ENCODE measurements around the gene DARS1. TPM values are rescaled to one million over a fixed set of nuclear protein-coding genes. Genes with fewer than 3 reads are reported as not detected.
A peak's percentile ranks its signal among the peaks of the same experiment; 100 is the strongest.
"Not testable (repeated sequence)": the region's sequence is repeated elsewhere in the genome, so short reads cannot be mapped to it uniquely, and the experiment has no call there.

Gene DARS1
- total RNA-seq, 2 donors from 2014 or later, result 138 to 180 TPM

DNA sequence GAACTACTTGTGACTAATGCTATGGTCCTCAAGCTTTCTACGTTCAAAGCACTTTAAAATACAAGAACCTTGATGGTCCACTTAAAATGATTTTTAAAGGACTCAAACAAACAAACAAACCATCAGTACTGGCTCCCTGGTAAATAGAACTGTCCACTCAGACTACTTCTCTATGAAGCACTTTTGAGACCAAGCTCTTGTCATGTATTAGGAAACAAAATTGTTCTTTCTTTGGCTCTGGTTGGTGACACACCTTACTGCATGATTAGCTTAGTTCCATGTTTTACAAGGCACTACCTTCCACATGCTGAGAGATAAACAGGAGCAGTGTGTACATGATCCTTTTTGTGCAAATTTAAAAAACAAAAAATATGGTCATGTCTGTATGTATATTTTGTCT lies 19.7 kb downstream of the DARS1 start:
- Mint-ChIP-seq H3K27ac (peak overlapping the region in 1 of 2 donors; percentile 60), H3K9me3 (peaks cover 0 to 5% of the 10 kb centered on the region in 2 donors), H3K36me3 (peaks cover 15 to 60% of the 10 kb centered on the region in 2 donors)
- ATAC-seq (no peak), DNase-seq (ENCODE audit: low spot score in 2 of 2) (no peak)

DNA sequence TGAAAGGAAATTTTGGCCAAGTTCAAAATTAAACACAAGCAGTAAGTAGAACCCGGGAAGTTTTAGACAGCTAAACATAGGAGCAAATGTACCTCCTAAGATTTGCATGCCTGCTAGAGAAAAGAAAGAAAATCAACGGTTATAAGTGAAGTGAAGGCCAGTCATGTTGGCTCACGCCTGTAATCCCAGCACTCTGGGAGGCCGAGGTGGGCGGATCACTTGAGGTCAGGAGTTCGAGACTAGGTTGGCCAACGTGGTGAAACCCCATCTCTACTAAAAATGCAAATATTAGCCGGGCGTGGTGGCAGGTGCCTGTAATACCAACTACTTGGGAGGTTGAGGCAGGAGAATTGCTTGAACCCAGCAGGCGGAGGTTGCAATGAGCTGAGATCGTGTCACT lies 21.0 kb downstream of the DARS1 start:
- not testable (repeated sequence) for DNase-seq (ENCODE audit: low spot score in 2 of 2); H3K9me3 Mint-ChIP-seq; ATAC-seq; H3K27ac Mint-ChIP-seq
- peaks cover 11 to 60% of the 10 kb centered on the region in 2 donors for H3K36me3 Mint-ChIP-seq

DNA sequence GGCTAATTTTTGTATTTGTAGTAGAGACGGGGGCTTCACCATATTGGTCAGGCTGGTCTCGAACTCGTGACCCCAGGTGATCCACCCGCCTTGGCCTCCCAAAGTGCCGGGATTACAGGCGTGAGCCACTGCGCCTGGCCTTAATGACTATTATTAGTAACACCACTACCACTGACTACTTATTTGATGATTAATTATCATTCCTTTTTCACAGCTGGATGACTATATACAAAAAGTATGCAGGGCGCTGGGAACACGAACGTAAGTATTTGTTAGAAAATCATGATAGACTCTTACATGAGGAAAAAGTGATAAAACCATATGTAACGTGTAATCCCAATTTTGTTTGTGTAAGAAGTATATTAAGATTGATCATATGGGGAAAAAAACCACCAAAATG lies 21.6 kb downstream of the DARS1 start:
- no peaks in the 10 kb centered on the region for H3K9me3 Mint-ChIP-seq
- ATAC-seq (no peak), DNase-seq (ENCODE audit: low spot score in 2 of 2) (no peak)
- no peak overlapping the region for H3K27ac Mint-ChIP-seq
- peaks cover 12 to 61% of the 10 kb centered on the region in 2 donors for H3K36me3 Mint-ChIP-seq

DNA sequence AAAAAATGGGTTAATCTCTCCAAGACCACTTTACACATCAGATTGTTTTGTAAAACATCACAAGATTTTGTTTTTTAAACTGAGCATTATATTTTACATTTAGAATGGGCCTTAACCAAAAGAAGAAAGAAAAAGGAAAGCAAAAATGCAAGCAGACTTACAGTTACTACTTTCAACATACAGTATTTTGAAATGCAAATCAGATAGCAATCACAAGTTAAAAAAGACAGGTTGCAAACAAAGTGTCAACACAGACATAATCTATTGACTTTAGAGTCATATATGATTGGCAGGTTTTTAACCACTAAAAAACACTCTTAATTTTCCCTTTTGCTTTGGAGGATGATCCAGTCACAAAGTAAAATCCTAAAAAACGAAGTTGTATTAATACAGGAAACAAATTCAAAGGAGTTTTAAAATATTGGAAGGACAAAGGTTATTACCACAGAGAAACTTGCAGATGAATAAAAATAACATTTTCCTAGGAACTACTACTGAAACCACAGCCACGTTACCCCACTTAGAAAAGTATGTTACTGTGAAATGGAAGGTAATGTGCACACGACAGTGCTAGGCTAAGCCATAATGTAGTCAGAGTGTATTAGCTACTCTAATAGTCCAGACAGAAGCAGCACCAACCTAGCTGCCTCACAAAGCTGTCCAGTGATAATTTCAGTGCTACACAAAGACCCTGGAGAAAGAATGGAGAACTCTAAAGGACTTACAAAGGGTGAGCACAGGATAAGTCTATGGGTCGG lies 22.9 kb downstream of the DARS1 start:
- ATAC-seq (peak; percentile 43 to 48), DNase-seq (ENCODE audit: low spot score in 2 of 2) (no peak)
- H3K36me3 Mint-ChIP-seq, result peaks cover 12 to 57% of the 10 kb centered on the region in 2 donors
- no peaks in the 10 kb centered on the region for H3K9me3 Mint-ChIP-seq
- H3K27ac Mint-ChIP-seq, result peak overlapping the region; percentile 1 to 80

DNA sequence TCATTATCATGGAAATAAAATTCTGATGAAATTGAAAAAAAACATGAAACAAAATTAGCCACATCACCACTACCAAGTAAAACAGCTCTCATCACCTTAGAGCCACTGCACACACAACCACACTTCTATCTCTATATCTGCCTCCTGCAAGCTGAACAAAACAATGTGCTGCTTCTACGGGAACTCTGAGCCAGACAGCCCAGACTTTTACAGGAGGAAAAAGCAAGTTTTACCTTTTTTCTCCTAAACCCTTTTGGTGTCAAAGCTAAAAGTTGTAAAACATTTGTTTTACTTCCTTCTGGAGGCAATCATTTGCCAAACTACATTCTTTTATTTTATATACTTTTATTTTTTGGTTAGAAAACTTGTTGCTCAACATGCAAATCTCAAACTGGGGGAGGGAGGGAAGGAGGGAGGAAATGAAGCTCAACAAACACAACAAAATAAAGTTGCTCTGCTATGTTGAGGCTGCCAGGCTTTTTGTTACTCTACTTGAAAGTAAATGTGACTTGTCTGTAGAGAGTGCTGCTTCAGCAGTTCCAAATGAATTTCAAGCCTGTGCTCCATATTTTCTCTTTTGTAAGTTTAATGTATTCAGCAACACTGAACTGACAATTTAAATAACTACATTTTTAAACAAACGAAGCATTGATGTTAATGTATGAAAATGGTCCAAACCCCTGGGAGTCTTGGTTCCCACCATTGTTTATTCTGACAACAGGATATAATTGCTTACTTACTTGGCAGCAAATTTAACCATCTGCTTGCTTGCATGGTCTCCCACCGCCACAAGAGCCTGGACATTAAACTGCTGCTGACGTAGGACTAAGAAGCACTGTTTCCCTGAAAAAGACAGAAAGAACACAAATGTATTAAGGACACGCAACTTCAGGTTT lies 24.5 kb downstream of the DARS1 start:
- peak; percentile 34 to 57 for ATAC-seq
- no peak for DNase-seq (ENCODE audit: low spot score in 2 of 2)
- H3K9me3 Mint-ChIP-seq, result no peaks in the 10 kb centered on the region
- peaks cover 18 to 51% of the 10 kb centered on the region in 2 donors for H3K36me3 Mint-ChIP-seq
- peak overlapping the region in 1 of 2 donors; percentile 80 for H3K27ac Mint-ChIP-seq

DNA sequence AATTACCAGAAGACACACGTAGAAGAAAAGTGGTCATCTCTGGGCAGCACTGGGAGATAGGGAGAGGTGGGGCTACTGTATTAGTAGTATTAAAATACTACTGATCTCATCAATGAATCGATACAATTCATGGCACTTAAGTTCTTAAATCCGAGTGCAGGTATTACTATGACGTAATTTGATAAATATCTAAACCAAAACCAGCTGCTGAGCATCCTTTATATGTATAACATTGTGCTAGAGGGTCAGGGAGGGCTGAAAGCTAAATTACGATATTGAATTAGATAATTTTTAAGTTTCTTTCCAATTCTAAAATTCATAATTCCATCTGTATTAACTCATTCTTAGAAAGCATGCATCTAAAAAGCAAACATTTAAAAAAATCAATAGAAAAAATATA lies 25.3 kb downstream of the DARS1 start:
- Mint-ChIP-seq H3K27ac (peak overlapping the region in 1 of 2 donors; percentile 80), H3K36me3 (peaks cover 20 to 51% of the 10 kb centered on the region in 2 donors), H3K9me3 (no peaks in the 10 kb centered on the region)
- DNase-seq (ENCODE audit: low spot score in 2 of 2) (no peak), ATAC-seq (no peak)

DNA sequence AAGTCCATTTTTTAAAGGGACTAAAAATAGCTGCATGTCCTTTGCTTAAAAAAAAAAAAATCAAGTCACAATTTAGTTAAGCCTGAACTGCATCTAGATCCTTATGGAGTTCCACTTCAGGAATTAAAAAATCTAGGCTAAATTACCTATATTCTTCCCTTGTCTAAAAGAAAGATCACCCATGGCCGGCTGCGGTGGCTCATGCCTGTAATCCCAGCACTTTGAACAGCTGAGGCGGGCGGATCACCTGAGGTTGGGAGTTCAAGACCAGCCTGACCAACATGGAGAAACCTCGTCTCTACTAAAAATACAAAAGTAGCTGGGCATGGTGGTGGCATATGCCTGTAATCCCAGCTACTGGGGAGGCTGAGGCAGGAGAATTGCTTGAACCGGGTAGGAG lies 26.5 kb downstream of the DARS1 start:
- ATAC-seq; DNase-seq (ENCODE audit: low spot score in 2 of 2); H3K9me3 Mint-ChIP-seq; H3K27ac Mint-ChIP-seq: not testable (repeated sequence)
- peaks cover 16 to 51% of the 10 kb centered on the region in 2 donors for H3K36me3 Mint-ChIP-seq

DNA sequence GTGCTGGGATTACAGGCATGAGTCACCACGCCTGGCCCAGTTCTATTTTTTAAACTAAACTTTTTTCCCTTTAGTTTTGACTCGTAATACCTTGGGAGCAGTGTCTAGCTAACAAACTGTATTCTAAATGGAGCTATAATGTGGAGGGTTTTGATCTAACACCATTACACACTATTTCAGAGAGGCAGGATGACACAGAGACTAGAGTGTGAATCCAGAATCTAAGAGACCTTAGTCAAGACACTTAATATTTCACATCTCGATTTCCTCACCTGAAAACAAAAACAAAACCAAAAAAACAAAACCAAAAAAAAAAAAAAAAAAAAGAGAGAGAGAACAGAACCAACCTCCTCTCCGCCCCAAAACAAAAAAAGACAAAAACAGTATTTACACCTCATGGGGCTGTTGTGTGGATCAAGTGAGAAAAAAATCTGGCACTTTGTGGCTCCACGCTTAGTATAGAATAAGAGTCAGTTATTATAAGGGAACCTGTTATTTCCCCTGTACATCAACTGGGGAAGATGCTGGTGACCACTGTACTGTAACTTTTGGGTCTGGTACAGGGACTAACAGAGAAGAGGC lies 31.3 kb downstream of the DARS1 start:
- Mint-ChIP-seq H3K36me3 (peaks cover 16 to 56% of the 10 kb centered on the region in 2 donors), H3K9me3 (peaks cover 0 to 5% of the 10 kb centered on the region in 2 donors), H3K27ac (no peak overlapping the region)
- DNase-seq (ENCODE audit: low spot score in 2 of 2), result no peak
- peak in 1 of 2 donors; percentile 77 for ATAC-seq

DNA sequence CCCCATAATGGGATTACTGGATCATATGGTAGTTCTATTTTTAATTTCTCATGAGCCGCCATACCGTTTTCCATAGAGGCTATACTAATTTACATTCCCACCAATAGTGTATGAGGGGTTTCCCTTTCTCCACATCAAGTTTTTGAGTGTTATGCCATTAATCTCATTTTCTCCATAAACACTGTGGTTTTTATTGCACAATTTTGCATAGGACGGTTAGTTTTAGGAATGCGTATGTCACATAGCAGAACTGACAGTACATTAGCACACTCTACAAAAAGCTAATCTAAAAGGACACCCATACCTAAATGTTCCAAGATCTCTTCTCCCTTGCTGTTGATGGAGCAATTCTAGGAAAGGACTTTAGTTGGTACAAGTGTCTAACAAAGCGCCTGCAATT lies 32.5 kb downstream of the DARS1 start:
- DNase-seq (ENCODE audit: low spot score in 2 of 2) (no peak), ATAC-seq (no peak)
- Mint-ChIP-seq H3K27ac (no peak overlapping the region), H3K9me3 (peaks cover 0 to 5% of the 10 kb centered on the region in 2 donors), H3K36me3 (peaks cover 16 to 54% of the 10 kb centered on the region in 2 donors)

DNA sequence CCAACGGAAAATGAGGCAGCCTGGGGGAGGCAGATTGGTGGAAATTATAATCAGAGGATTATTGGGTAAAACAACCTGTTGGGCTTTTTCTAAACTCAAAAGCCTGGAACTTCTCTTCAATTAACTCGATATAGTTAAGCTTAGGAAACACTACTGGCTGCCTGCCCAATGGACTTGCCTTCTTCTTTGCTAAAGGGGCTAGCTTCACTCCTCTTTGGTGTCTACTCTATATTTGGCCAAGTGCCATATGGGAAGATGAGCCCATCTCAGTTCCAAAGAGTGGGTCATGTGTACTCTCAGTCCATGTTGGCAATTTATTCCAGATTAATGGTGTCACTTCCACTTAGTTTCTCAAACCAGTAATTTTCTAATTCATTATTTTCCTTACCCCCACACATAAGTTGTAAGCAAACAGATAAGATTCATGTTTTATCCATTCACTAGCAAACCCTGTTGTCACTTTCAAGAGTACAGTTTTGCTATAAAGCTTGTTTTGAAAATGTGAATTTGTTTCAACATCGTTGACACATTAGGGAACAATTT lies 34.3 kb downstream of the DARS1 start:
- H3K36me3 Mint-ChIP-seq, result peaks cover 12 to 56% of the 10 kb centered on the region in 2 donors
- ATAC-seq, result no peak
- no peak for DNase-seq (ENCODE audit: low spot score in 2 of 2)
- H3K9me3 Mint-ChIP-seq, result peaks cover 0 to 5% of the 10 kb centered on the region in 2 donors
- H3K27ac Mint-ChIP-seq, result no peak overlapping the region

DNA sequence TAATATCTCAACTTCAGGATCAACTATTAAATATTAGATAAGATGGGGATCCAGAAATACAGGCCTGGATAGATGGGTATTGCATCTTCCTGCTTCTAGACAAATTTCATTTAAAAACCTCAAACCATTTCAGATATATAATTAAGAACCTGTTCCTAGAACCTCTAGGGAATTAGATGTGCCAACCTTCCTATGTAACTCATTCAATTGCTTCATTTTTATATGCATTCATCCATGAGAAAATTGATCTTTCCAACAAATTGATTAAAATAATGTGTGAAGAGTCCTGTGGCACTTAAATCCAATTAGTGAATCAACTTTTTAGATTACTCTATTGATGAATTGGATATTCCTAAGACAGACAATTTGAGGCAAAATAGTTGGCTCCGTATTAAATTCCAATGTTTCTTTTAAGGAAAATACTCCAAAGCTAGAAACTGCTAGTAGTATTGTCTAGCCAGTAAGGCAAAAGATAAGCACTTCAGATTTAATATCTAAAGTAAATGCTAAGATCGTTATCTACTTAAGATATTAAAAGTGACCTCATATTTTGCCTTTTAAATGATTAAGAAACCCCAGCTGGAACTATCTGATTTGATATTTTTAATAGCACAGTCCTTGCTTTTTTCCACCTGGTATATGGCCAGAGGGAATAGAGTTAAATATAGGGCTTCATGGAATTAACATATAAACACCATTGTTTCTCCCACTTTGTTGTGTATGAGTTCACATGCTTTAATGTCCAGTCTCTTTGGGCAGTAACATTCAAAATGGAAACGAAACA lies 35.8 kb downstream of the DARS1 start:
- H3K36me3 Mint-ChIP-seq, result peaks cover 13 to 60% of the 10 kb centered on the region in 2 donors
- ATAC-seq (no peak), DNase-seq (ENCODE audit: low spot score in 2 of 2) (no peak)
- H3K27ac Mint-ChIP-seq, result peak overlapping the region in 1 of 2 donors; percentile 24
- peaks cover 0 to 5% of the 10 kb centered on the region in 2 donors for H3K9me3 Mint-ChIP-seq

DNA sequence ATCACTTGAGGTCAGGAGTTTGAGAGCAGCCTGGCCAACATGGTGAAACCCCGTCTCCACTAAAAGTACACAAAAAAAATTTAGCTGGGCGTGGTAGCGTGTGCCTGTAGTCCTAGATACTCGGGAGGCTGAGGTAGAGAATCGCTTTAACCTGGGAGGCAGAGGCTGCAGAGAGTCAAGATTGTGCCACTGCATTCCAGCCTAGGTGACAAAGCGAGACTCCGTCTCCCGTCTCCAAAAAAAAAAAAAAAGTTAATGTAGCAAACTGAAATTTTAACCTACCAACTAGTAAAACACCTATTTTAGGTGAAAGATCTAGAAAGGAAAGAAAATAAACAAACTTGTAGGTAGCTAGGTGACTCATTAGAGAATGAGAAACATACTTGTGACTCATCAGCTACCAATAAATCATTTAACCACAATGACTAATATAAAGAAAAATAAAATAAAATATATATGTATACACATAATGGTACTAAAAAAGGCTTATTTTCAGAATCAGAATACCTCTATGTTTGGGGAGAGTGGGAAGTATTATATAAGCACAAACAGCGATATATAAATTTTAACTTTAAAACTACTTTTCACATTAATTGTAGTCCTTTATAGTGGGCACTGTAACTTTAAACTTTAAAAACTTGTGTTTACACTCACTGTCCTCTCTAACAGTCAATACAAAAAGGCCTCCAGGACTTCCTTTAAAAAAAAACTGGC lies 36.6 kb downstream of the DARS1 start:
- ATAC-seq, result peak; percentile 89 to 94
- Mint-ChIP-seq H3K36me3 (peaks cover 13 to 62% of the 10 kb centered on the region in 2 donors), H3K9me3 (peaks cover 0 to 5% of the 10 kb centered on the region in 2 donors), H3K27ac (peak overlapping the region; percentile 86 to 99)
- peak in 1 of 2 donors; percentile 38 for DNase-seq (ENCODE audit: low spot score in 2 of 2)

DNA sequence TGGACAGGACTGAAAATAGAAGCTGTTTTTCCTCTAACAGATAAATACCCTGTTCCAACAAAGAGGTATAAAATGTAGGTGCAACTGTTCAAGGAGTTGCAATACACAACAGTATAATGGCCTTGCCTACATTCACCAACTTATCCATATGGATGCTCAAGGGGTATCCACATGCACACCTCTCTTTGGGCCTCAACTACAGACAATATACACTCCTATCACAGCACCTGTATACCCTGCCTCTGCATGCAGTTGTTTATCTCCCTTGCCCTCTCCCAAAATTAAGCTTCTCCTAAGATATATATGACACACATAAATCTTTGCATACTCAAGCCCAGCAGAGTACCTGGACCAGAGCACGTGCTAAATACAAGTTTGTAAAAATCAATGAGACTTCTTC lies 37.3 kb downstream of the DARS1 start:
- ATAC-seq, result peak in 1 of 2 donors; percentile 1
- peaks cover 13 to 68% of the 10 kb centered on the region in 2 donors for H3K36me3 Mint-ChIP-seq
- H3K9me3 Mint-ChIP-seq, result peaks cover 0 to 5% of the 10 kb centered on the region in 2 donors
- H3K27ac Mint-ChIP-seq, result peak overlapping the region; percentile 86 to 99
- DNase-seq (ENCODE audit: low spot score in 2 of 2), result no peak

DNA sequence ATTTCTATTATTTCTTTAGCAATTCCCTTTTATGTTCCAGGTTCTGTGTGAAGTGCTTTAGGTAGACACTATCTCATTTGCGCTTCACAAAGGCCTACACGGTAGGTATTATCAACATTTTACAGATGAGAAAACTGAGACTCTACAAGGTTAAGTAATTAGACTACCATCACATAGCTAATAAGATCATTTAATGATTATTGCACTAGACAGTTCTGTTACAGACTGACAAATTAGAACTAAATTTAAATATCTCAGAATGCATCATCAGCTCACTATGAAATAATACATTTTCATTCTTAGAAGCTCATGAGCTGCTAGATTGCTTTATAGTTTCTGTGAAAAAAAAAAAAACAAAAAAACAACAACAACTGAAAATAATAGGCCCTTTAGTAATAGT lies 37.9 kb downstream of the DARS1 start:
- peaks cover 8 to 68% of the 10 kb centered on the region in 2 donors for H3K36me3 Mint-ChIP-seq
- no peak for DNase-seq (ENCODE audit: low spot score in 2 of 2)
- H3K9me3 Mint-ChIP-seq, result peaks cover 0 to 3% of the 10 kb centered on the region in 2 donors
- ATAC-seq, result no peak
- peak overlapping the region in 1 of 2 donors; percentile 99 for H3K27ac Mint-ChIP-seq

DNA sequence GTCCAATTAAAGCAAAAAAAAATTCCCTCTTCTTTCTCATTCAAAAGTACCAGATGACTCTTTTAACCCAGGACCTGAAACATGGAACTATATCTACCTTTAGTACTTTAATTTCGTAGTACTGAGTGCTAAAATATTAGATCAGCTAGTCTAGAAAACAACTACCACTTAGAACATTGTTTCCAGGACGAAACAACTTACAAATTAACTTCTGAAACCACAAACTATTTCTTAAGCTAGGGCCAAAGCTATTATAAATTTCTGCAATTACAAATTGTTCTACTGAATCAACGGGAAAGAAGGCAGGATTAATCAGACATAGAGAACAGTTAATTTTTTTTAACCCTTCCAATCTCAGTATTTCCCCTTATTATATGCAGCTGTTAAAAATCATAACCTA lies 39.9 kb downstream of the DARS1 start:
- Mint-ChIP-seq H3K36me3 (peaks cover 13 to 61% of the 10 kb centered on the region in 2 donors), H3K27ac (peak overlapping the region in 1 of 2 donors; percentile 35), H3K9me3 (no peaks in the 10 kb centered on the region)
- ATAC-seq, result no peak
- no peak for DNase-seq (ENCODE audit: low spot score in 2 of 2)
